ENCODE results near the gene ZIC3.

ZIC3 gene

DNA sequence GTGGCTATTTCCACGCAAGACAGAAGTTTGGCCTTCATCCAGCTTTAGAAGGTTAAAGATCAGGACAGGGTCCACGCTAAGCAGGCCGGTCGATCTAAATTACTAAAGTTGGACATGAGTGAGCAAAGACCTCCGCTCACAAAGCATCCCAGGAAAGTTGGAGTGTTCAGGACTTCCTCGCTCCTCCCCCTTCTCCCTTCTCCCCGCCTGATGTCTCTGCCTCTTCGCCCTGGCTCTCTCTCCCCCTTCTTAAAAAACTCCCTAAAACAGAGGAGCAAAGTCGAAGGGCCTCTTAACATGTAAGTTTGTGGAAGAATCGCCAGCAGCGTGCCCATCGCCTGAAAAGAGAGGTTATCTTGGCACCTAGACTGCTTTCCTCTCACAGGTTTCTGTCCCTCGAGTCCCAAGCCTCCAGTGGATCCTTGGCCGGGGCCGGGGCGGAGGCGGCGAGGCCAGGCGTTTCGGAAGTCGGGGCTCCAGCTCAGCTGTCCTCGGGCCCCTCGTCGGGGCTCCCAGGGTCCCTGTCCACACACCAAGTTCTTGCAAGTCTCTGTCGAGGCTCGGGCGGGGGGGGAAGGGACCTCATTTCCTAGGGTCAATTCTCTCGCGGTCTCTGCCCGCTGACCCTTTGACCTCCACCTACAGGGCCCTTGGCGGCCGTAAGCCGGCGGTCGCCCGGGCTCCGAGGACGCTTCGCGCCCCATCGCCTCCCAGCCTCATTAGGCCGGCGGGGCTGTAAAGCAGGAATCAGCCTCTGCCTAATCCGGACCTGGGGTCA is 7.6 kb downstream of the ZIC3 start:
- DNase-seq, result no peak

DNA sequence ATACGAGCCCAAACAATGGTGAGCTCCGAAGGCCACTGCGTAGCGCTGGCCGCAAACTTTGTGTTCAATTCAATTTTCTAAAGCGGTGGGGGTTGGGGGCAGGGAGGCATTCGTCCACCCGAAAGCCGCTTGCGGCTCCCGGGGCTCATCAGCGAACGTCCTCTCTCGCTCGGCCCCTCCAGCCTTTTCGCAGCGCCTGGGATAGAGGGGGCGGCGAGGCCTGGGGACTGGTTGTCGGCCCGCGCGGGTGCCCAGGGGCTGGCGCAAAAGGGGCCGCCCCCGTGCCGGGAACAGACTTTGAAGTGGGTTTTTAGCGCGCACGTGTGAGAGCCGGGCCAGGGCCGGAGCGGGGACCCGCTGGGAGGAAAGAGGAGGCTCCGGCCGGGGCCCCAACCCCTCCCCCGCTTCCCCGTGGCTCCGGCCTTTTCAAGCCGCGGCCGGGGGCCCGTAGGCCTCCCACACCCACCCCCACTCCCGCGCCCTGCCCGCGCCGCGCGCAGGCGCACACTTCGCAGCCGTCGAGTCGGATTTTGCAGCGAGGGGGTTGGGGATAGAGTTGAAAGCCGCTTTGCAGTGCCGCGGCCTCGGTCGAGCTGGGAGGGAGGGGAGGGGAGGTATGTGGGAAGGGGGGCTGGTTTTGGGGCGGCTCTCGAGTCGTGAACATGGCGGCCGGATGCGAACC is 8.3 kb downstream of the ZIC3 start:
- DNase-seq, result peak in 1 of 51 donors; percentile 13

DNA sequence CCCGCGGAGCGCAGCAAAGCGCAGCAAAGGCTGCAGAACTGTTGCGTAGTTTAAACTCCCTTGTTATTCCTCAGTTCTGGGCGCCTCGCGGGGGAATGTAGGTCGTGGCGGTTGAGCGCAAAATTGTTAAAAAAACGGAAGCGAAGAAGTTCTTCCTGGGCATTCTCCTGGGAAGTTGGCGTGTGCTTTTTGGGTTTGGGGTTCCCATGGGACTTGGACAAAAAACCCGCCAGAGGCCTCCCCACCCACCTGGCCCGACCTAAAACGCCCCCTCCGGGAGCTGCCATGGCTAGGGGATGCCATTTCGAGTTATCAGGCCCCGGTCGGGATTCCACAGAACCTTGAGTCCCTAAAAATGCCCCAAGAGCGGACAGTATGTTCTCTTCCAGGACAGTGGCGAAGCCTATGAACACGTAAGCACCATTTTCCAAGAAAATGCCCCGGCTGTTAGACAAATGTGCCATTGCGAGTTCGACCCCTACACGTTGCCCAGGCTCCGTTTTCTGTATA is 8.9 kb downstream of the ZIC3 start:
- no peak for DNase-seq

DNA sequence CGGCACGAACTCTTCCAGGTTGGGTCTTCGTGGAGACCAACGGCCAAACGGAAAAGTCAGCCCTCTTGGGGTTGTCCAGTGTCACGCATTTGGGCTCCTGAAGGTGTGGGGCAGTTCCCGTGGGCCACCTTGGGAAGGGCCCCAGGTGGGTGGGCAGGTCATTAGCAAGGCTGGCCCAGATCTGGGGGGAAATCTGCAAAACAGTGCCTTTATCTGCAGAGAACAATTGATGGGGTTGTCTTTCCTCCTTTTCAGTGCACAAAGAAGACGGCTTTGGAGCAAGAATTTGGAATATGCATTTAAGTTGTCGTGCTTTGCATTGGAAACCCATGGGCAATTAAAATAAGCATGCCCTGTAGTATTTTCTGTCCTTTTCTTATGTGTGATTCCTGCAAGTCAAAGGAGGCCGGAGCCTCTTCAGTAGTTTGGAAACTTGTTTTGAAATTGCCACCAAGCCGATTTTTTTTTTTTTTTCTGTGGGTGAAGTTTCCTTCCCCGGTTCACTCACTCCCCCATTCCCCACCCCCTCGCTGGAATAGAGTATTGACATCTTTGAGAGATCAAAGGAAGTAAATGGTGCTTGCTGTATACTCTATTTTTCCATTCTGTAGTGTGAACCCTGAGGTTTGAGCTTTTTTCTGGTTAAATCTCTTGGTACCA is 9.8 kb downstream of the ZIC3 start:
- no peak for DNase-seq

DNA sequence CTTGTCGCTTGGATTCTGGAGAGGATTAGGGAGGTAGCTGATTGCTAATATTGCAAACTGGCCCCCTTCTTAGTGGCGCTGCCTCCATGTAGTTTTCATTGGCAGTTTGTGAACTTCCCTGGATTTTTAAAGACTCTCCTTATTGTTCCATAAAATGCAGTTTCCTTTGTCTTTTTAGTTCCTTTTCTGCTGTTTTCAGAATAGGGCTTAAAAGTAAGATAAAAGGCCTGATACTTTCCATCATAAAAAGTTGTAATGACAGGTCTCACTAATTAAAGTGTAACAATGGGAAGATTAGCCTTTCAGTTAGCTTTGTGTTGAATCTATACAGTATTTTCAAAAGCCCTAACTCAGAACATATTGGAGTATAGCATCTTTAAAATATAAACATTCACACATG is 21.2 kb downstream of the ZIC3 start:
- DNase-seq, result no peak

DNA sequence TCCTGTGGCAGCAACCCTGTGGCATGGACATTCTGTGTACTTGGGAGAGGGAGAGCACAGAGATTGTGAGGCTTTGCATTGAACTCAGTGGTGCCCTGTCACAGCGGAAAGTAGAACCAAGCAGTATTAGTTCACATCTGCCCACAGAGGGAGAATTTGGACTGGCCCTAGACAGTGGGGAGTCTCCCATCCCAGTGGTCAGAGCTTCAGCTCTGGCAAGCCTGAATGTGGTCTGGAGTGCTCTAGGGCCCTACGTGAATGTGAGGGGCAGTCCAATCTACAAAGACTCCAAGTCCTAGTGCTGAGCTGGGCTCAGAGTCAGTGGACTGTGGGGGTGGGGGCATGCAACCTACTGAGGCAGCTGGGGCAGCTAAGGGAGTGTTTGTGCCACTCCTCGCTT is 34.8 kb downstream of the ZIC3 start:
- DNase-seq, result no peak
